ENCODE measurements around the gene AQP12B. TPM values are rescaled to one million over a fixed set of nuclear protein-coding genes. Genes with fewer than 3 reads are reported as not detected.
"Not testable (repeated sequence)": the region's sequence is repeated elsewhere in the genome, so short reads cannot be mapped to it uniquely, and the experiment has no call there.

Gene AQP12B
- total RNA-seq, 1 donor from 2014 or later, result not detected

DNA sequence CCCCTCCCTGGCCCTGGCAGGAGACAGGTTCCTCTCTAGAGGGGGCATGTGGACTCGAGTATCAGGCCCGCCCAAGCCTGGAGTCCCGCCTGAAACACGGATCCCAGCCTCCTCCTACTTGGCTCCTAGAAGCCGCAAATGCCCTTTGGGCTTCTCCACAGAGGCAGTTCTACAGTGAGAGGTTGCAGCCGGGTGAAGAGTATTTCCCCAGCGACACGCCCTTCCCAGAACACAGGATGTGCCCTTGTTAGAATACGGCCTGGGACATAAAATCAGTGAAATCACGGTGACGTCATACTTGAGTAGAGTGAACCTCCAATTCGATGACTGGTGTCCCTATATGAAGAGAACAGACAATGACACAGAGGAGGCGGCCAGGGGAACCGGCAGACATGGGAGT, 4.6 kb downstream of the AQP12B start:
- H3K36me3 Mint-ChIP-seq (ENCODE audit: insufficient read depth); DNase-seq (ENCODE audit: low spot score, unreplicated experiment); H3K9me3 Mint-ChIP-seq (ENCODE audit: low read depth); H3K27me3 Mint-ChIP-seq; H3K4me1 Mint-ChIP-seq (ENCODE audit: low read depth); H3K27ac Mint-ChIP-seq; H3K4me3 Mint-ChIP-seq (ENCODE audit: low read depth): not testable (repeated sequence)

DNA sequence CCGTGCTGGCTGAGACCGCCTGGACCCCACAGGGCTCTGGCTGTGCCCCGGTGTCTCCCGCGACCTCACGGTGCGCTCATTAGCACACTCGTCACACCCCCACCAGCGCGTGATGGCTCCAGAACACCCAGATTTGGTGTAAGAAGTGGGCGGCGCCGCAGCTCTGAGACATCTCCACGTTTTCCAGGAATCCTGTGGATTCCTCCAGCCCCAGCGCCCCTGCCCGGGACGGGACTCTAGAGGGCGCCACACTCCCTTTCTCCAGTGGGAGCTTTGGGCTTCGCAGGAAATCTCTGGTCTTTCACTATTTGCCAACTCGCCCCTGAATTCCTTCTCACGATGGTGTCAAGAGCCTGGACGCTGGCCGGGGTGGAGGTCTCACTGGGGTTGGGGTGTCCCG, 7.3 kb downstream of the AQP12B start:
- H3K27ac Mint-ChIP-seq; H3K36me3 Mint-ChIP-seq (ENCODE audit: insufficient read depth); H3K4me3 Mint-ChIP-seq (ENCODE audit: low read depth); DNase-seq (ENCODE audit: low spot score, unreplicated experiment); H3K9me3 Mint-ChIP-seq (ENCODE audit: low read depth); H3K4me1 Mint-ChIP-seq (ENCODE audit: low read depth): not testable (repeated sequence)
- peaks cover 18% of the 10 kb centered on the region for H3K27me3 Mint-ChIP-seq

DNA sequence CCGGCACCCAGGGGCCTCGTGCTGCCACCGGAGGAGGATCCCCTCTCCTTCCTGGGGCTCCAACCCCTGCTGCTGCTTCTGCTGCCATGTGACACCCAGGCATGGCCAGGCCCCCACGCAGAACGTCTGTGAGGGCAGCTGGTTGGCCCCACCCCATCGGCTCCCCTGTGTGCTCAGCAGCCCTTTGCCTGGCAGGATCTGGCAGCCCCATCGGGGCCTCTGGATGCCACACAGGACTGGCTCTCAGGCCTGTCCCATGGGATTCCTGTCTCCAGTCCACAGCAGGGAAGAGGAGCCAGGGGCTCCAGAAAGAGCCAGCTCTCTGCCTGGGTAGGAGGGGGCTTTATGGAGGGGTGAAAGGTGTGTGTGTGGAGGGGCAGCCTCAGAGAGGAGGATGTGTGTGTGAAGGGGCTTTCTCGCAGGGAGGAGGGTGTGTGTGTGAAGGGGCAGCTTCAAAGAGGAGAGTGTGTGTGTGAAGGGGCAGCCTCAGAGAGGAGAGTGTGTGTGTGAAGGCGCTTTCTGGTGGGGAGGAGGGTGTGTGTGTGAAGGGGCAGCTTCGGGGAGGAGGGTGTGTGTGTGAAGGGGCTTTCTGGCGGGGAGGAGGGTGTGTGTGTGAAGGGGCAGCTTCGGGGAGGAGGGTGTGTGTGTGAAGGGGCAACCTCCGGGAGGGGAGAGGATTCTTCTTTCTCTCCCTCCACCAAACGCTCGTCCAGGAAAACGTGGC, 8.1 kb downstream of the AQP12B start:
- H3K4me3 Mint-ChIP-seq (ENCODE audit: low read depth); DNase-seq (ENCODE audit: low spot score, unreplicated experiment); H3K27ac Mint-ChIP-seq; H3K4me1 Mint-ChIP-seq (ENCODE audit: low read depth); H3K9me3 Mint-ChIP-seq (ENCODE audit: low read depth); H3K36me3 Mint-ChIP-seq (ENCODE audit: insufficient read depth): not testable (repeated sequence)
- peaks cover 23% of the 10 kb centered on the region for H3K27me3 Mint-ChIP-seq

DNA sequence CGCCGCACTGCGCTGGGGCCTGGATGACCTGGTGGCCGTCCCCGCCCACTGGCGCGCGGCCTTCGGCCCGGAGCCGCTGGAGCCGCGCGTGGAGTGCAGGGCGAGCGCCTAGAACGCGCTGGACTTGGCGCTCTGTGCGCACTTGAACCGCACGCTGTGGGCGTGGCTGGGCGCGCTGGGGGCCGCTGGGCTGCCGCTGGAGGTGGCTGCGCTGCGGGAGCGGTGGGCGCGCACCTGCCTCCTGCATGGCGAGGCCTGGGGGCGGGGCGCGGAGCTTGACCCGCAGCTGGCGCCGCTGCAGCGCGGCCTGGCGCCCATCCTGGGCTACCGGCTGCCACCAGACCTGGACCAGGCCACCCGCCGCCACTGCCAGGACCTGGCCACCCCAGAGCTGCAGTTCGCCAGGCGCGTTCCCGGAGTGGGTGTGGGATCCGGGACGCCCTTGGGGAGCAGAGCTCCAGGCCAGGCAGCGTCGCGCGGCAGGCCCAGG, 9.9 kb downstream of the AQP12B start:
- TF ChIP-seq, protein P1, sequence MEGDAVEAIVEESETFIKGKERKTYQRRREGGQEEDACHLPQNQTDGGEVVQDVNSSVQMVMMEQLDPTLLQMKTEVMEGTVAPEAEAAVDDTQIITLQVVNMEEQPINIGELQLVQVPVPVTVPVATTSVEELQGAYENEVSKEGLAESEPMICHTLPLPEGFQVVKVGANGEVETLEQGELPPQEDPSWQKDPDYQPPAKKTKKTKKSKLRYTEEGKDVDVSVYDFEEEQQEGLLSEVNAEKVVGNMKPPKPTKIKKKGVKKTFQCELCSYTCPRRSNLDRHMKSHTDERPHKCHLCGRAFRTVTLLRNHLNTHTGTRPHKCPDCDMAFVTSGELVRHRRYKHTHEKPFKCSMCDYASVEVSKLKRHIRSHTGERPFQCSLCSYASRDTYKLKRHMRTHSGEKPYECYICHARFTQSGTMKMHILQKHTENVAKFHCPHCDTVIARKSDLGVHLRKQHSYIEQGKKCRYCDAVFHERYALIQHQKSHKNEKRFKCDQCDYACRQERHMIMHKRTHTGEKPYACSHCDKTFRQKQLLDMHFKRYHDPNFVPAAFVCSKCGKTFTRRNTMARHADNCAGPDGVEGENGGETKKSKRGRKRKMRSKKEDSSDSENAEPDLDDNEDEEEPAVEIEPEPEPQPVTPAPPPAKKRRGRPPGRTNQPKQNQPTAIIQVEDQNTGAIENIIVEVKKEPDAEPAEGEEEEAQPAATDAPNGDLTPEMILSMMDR (IDR thresholded peaks at IDR 0.05; ENCODE audit: unreplicated experiment), result no peak
- Mint-ChIP-seq H3K4me1 (ENCODE audit: low read depth) (no peaks in the 10 kb centered on the region), H3K27me3 (peaks cover 23% of the 10 kb centered on the region), H3K4me3 (ENCODE audit: low read depth) (no peak overlapping the region), H3K9me3 (ENCODE audit: low read depth) (no peaks in the 10 kb centered on the region), H3K27ac (no peak overlapping the region), H3K36me3 (ENCODE audit: insufficient read depth) (no peaks in the 10 kb centered on the region)
- DNase-seq (ENCODE audit: low spot score, unreplicated experiment), result no peak

DNA sequence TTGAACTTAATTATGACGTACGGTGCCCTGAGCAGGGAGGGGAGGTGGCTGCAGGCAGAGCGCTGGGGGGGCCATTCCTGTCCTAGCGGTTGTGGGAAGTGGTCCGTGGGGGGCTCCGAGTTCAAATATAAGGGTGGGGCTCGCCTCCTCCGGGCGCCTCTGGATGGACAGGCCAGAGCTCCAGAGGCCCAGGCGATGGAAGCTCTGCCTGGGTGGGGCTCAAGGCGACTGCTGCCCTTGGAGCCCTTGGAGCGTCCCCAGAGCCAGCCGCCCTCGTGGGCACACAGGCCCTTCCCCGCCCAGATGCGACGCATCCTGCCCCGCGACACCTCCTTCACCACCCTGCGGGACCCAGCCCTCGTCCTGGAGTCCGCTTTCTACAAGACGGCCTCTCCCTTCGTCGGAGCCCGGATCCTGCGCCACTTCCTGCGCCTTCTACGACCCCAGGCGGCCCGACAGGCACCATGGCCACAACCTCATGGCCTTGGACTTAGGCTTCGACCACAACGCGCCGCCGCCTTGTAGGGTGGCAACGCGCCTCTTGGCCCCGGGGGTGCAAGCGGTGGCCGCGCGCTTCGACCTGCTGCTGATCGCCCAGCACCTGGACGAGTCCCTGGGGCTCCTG, 10.5 kb downstream of the AQP12B start:
- H3K4me1 Mint-ChIP-seq (ENCODE audit: low read depth), result no peaks in the 10 kb centered on the region
- H3K36me3 Mint-ChIP-seq (ENCODE audit: insufficient read depth), result no peaks in the 10 kb centered on the region
- no peak overlapping the region for H3K4me3 Mint-ChIP-seq (ENCODE audit: low read depth)
- no peaks in the 10 kb centered on the region for H3K9me3 Mint-ChIP-seq (ENCODE audit: low read depth)
- H3K27me3 Mint-ChIP-seq, result peaks cover 23% of the 10 kb centered on the region
- H3K27ac Mint-ChIP-seq, result no peak overlapping the region
- TF ChIP-seq, protein P1 (IDR thresholded peaks at IDR 0.05; ENCODE audit: unreplicated experiment), result no peak
- DNase-seq (ENCODE audit: low spot score, unreplicated experiment), result no peak

DNA sequence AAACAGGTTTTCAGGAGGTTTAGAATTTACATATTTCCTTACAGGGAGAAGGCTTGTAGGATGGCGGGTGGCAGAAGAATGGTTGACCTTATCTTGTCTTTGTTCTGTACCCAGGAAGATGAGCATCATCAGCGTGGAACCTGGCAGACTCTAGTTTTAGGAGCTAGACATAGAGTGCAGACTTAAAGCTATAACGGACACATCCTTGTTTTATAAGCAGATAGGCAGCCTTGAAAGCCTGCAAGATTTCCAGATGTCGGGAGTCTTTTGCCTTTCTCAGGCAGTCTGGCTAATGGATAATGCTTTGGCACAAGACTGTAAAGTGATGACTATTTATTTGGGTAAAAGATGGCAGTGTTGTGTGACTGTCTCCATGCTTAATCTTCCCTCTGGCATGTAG, 11.7 kb downstream of the AQP12B start:
- TF ChIP-seq, protein P1 (IDR thresholded peaks at IDR 0.05; ENCODE audit: unreplicated experiment), result no peak
- Mint-ChIP-seq H3K27me3 (peaks cover 25% of the 10 kb centered on the region), H3K9me3 (ENCODE audit: low read depth) (no peaks in the 10 kb centered on the region), H3K4me3 (ENCODE audit: low read depth) (no peak overlapping the region), H3K36me3 (ENCODE audit: insufficient read depth) (no peaks in the 10 kb centered on the region), H3K27ac (no peak overlapping the region), H3K4me1 (ENCODE audit: low read depth) (no peaks in the 10 kb centered on the region)
- no peak for DNase-seq (ENCODE audit: low spot score, unreplicated experiment)

DNA sequence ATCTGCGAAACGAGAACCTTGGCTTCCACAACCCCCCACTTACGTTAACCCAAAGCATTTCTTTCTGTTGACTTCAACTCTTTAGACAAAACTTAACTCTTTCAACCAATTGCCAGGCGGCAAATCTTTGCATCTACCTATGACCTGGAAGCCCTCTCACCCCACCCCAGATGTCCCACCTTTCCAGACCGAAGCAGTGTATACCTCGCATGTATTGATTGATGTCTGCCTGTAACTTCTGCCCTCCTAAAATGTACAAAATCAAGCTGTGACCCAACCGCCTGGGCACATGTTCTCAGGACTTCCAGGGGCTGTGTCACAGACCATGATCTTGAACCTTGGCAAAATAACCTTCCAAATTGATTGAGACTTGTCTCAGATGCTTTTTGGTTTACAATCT, 12.3 kb downstream of the AQP12B start:
- Mint-ChIP-seq H3K27ac (no peak overlapping the region), H3K36me3 (ENCODE audit: insufficient read depth) (no peaks in the 10 kb centered on the region), H3K4me3 (ENCODE audit: low read depth) (no peak overlapping the region), H3K4me1 (ENCODE audit: low read depth) (no peaks in the 10 kb centered on the region), H3K9me3 (ENCODE audit: low read depth) (no peaks in the 10 kb centered on the region), H3K27me3 (peaks cover 25% of the 10 kb centered on the region)
- DNase-seq (ENCODE audit: low spot score, unreplicated experiment), result no peak
- TF ChIP-seq, protein P1 (IDR thresholded peaks at IDR 0.05; ENCODE audit: unreplicated experiment), result no peak

Measured in progenitor cell of endocrine pancreas (in vitro differentiated cells).